HG03039 (cell line): ENCODE measurements around the gene CAMK1D.

Experiments
- ATAC-seq: cut with Tn5 transposase; IDR thresholded peaks from one replicate; pipeline ENCODE4 v1.9.1; 2021; ENCODE audit warnings: mild to moderate bottlenecking, moderate library complexity; ENCODE audit not compliant: unreplicated experiment

Gene CAMK1D

DNA sequence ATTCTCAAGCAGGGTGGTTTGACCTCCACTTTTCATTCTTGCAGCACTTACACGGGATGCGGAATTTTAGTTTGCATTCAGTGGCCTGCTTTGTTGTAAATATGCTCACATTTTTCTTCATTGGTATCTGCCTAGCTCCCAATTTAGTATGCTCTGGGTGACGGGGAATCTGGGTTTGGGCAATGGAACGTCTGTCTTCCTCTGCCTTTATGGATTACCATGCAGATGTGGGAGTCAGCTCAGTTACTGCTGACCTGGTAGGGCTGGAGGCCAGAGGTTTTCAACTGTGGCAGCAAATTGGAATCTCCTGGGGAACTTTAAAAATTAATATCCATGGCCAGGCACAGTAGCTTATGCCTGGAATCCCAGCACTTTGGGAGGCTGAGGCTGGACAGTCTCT, 161.6 kb downstream of the CAMK1D start:
- no peak for ATAC-seq

- ATAC-seq: no peak
Measured at GRCh38 chr10:12511651-12512050, 162.3 kb downstream of the CAMK1D start.

GRCh38 chr10:12512332-12513002, 163.1 kb downstream of the CAMK1D start:
- no peak for ATAC-seq

DNA sequence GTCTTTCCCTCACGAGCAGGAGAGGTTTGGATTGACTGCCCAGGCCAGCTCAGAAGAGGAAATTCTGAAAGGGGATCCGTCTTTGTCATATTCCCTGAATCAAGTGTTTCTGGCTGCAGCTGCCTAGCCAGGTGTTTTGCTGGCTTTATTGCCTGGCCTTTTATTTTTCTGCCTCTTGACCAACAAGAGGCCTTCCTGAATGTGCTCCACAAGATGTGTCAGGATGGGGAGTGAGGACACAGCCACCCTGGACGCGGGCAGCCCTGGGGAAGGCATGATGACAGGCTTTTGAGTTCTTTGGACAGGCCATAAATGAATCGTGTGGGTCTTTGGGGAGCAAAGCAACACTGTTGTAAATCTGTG, 163.6 kb downstream of the CAMK1D start:
- ATAC-seq: no peak

DNA sequence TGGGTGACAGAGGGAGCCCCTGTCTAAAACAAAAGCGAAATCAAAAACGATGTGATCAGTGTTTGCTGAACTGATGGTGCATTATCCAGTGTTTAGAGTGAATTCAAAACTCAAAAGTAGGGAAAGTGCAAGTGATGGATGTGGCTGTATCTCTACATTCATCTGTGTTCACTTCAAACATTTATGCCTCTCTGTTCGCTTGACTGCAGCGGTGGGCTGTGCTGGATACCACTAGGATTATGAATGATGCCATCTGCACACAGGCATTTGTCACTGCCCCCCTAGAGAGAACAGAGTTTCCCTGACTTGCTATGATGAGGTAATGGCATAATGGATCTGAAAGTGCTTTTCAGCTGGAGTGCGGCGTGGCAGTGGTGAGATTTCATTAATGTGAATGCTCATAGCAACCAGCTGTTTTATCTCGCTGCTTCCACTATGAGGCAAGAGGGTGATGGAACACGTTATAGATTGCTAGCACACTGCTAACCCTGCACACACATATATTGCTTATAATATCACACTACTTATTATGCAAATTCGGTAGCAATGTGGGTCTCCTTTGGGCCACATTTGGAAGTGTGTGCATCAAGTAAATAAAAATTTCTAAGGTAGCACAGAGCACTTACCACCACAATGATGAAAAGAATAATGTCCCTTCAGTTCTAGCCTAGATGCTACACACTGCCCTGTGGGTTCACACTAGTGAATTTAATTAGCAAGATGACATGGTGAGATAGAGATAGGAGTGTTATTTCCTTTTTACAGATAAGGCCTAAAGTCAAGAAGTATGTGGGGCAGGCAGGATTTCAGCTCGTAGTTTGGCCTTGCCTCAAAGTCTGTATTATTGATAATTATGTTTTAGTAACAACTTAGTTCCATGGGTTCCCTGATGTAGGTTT, 164.7 kb downstream of the CAMK1D start:
- no peak for ATAC-seq

- no peak for ATAC-seq
Measured at GRCh38 chr10:12518024-12518423, 168.7 kb downstream of the CAMK1D start.

GRCh38 chr10:12521423-12521822, 172.1 kb downstream of the CAMK1D start:
- ATAC-seq: no peak

GRCh38 chr10:12526311-12526710, 177.0 kb downstream of the CAMK1D start:
- ATAC-seq: no peak

DNA sequence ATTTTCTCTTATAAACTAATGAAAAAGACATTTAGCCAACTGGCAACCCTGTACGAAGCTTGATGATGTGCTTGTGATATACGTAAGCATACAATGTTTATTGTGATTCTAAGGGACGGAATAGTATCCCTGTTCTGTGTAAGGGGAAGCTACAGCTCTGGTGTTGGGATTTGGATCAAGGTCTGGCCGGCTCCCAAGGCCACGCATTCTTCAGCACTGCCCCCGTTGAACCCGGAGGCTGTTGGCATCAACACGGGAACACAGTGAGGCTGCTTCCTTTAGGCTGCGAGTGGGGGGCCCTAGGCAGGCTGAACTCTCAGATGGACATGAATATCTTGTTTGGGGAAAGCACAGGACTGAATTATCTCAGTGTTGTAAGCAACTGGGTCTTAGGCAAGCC, 180.6 kb downstream of the CAMK1D start:
- no peak for ATAC-seq

DNA sequence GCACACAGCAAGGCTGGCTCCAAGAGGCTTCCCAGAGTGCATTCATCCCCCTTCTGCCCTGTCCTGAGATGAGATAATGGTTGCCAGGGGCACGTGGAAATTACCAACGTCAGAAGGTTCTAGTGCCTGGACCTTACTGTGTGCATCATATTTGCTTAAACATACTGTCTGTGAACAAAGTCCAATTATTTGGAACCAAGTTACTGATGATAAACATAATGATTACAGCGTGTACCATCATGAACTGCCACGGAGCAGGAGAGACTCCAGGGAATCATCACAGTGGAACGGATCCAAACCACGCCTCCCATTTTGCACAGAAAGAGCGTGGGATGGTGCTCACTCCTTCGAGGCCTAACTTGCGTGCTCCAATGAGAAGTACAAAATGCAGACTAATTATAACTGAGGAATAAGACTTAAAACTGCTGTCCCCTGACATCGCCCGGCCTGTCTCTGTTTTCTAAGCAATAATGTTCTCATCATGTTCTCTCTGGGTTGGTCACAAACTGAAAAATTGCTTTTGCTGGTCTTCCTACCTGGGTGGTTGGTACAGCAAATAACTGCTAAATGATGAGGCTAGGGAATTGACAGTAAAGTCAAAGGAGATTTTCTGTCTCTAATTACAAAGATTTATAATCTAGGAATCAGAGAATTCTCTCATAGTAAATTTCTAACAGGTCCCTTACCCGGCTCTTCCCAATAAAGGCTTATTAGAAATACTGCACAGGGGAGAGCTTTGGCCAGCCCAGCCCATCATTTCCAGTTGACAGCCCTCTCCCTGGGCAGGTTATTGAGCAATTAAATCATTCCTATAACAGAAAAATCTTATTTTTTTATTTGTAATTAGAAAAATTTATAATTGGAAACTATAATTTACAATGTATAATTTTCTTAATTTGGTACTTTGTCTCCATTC, 182.2 kb downstream of the CAMK1D start:
- ATAC-seq: no peak

DNA sequence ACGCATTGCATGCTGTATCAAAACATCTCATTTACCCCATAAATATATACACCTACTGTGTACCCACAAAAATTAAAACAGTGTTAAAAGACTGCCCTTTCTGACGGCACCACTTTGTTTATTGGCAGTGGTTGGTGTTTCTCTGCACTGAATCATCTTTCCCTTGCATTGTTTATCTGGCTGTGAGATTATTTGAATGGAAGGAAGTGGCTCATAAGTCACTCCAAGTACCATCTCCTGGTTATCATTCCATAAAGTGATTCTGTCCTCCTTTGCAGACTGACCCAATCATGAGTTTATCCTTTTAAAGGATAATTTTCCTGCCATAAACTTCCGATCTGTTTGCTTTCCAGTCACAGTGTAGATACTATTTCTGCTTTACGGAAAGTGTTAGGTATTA, 183.8 kb downstream of the CAMK1D start:
- no peak for ATAC-seq

GRCh38 chr10:12533723-12534122, 184.4 kb downstream of the CAMK1D start:
- no peak for ATAC-seq

DNA sequence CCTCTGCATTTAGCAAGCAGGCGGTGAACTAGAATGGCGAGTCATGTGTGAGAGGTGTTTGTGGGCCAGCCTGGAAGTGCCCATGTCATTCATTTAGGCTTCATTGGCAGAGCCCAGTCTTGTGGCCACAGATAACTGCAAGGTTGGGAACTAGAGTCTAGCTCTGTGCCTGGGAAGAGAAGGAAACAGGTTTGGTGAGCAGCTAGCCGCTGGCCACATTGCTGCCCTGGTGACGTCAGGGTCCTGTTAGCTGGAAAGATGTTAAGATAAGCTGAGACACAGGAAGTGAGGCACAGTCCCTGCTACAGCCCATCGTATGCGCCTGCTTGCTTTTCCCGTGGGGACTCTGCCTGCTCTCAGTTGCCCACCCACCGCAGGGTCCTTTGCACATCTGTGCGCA, 185.5 kb downstream of the CAMK1D start:
- no peak for ATAC-seq

GRCh38 chr10:12535656-12536055, 186.3 kb downstream of the CAMK1D start:
- no peak for ATAC-seq

- ATAC-seq: no peak
Measured at GRCh38 chr10:12538491-12538995, 189.2 kb downstream of the CAMK1D start.

DNA sequence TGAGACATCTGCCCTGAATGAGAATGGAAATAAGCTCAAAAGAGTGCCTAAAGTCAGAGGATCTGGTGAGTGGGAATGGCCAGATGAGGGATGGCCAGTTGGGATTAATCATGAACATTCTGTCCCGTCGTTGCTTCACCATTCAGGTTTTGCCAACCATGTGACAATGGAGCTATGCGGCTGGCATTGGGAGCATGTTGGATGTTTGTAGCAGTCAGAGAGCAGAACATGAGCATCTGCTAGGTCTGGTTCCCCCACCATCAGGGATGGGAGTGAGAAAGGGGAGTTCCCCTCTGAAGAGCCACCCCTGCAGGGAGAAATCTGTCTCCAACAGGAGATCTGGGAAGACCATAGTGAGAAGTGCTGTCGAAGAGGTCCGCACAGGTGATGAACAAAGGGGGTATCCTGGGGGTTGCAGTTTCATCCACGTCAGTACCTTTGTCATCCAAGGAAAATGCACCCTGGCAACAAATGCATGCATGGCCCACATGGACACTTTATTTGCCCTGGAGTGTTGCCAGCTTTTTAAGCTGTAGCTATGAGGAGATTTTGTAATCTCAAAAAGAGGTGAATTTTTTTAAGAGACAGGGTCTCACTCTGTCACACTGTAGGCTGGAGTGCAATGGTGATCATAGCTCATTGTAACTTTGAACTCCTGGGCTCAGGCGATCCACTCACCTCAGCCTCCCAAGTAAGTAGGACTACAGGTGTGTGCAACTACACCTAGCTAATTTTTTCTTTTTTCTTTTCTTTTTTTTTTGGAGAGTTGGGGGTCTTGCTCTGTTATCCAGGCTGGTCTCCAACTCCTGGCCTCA, 190.2 kb downstream of the CAMK1D start:
- no peak for ATAC-seq

DNA sequence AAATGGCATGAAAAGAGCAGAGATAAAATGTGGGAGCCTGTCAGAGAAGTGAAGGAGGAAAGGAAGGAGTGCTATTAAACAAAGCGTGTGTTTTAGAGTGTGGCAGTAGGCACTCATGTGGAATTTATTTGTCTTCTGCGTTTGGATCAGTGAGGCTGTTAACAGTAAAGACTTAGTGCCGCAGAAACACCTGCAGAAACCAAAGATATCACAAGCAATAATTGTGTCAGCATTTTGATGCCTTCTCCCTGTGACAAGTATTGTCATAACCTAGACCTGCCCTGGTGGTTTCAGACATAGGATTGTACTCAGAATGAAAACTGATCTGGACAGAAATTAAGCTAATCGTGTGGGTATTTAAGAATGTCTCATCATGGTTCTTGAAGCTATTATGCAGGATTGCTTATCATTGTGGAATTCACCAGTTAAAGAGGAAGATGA, 191.0 kb downstream of the CAMK1D start:
- no peak for ATAC-seq

DNA sequence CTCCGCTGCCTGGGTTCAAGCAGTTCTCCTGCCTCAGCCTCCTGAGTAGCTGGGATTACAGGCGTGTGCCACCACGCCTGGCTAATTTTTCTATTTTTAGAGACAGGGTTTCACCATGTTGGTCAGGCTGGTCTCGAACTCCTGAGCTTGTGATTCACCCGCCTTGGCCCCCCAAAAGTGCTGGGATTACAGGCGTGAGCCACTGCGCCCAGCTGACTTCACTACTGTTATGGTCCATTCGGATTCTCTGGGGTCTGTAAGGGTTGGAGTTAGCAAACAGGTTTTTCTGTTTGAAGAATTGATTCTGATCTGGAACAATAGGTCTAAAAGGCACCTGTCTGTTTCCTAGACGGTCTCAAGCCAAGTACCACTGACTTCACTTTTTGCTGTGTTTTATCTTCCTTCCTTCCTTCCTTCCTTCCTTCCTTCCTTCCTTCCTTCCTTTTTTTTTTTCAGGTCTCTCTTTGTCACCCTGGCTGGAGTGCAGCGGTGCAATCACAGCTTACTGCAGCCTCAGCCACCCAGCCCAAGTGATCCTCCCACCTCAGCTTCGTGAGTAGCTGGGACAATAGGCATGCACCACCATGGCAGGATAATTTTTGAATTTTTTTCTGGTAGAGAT, 192.2 kb downstream of the CAMK1D start:
- no peak for ATAC-seq

DNA sequence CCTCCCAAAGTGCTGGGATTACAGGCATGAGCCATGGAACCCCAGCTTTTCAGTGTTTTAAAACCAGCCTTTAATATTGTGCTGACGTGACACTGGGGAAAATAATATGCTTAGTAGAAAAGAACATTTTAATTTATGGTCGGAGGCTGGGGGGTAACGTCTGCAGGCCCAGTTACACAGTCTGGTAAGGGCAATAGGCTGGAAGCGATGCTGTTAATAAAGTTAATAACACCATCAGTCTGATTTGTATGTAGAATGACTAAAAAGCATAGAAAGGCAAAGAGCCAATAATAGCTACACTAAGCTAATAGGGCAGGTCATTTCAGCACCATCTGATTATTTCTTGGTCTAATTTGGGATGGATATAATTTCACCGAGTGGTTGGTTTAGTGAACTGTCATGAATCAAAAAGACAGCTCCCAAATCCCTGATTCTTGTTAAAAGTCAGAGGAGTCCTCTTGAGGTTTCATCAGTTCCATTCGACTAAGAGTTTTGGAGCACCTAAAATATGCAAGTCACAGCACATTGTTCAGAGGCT, 192.9 kb downstream of the CAMK1D start:
- ATAC-seq: no peak

DNA sequence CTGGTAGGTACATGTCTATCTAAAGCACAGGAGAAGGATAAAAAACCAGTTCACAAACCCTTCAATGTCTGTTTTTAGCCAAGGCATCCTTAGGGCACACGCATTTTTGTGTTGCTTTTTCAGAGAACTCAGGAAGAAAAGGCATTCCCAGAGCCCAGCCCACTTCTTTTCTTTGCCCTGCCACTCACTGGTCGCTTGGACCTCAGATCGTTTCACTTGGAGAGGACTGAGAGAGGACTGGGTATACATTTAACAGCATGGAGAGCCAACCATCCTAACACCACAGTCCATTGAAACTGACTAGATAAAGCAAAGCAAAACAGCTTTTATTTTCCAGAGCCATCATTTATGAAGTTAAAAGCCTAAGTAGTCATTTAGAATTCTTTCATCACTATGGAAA, 194.2 kb downstream of the CAMK1D start:
- ATAC-seq: no peak
